BLaER1 treated with 17β-estradiol and CSF1 and Interleukin-3, amounts not matched to agents 10 nM and 100 nM (cell line): ENCODE results near the gene PLAC1.
A peak's percentile ranks its signal among the peaks of the same experiment; 100 is the strongest.

Experiments used
- H3K27ac ChIP-seq, 11 experiments: shearing (Covaris generic); formaldehyde crosslinking; 2 replicates each; pipeline ENCODE4 v1.8.1; 2022
- H3K27me3 ChIP-seq, 11 experiments: shearing (Covaris generic); formaldehyde crosslinking; 2 replicates each; pipeline ENCODE4 v1.8.1; 2022
- H3K36me3 ChIP-seq, 11 experiments: shearing (Covaris generic); formaldehyde crosslinking; 2 replicates each; pipeline ENCODE4 v1.8.1; 2022
- H3K4me1 ChIP-seq, 10 experiments: shearing (Covaris generic); formaldehyde crosslinking; 2 replicates each; pipeline ENCODE4 v1.8.1; 2022
- H3K4me2 ChIP-seq, 11 experiments: shearing (Covaris generic); formaldehyde crosslinking; 2 replicates each; pipeline ENCODE4 v1.8.1; 2022
- H3K4me3 ChIP-seq, 10 experiments: shearing (Covaris generic); formaldehyde crosslinking; 2 replicates each; pipeline ENCODE4 v1.8.1; 2022
- H3K9ac ChIP-seq, 11 experiments: shearing (Covaris generic); formaldehyde crosslinking; 2 replicates each; pipeline ENCODE4 v1.8.1; 2022
- H3K9me3 ChIP-seq, 11 experiments: shearing (Covaris generic); formaldehyde crosslinking; replicated peaks in 1 of 11; 2 replicates each; pipeline ENCODE4 v1.8.1; 2022
- H4K20me1 ChIP-seq, 11 experiments: shearing (Covaris generic); formaldehyde crosslinking; 2 replicates each; pipeline ENCODE4 v1.8.1; 2022
- Cebpa-rat ChIP-seq, 11 experiments: shearing (Covaris generic); IDR thresholded peaks; 2 replicates each; pipeline ENCODE4 v1.8.1; 2022

Gene PLAC1

DNA sequence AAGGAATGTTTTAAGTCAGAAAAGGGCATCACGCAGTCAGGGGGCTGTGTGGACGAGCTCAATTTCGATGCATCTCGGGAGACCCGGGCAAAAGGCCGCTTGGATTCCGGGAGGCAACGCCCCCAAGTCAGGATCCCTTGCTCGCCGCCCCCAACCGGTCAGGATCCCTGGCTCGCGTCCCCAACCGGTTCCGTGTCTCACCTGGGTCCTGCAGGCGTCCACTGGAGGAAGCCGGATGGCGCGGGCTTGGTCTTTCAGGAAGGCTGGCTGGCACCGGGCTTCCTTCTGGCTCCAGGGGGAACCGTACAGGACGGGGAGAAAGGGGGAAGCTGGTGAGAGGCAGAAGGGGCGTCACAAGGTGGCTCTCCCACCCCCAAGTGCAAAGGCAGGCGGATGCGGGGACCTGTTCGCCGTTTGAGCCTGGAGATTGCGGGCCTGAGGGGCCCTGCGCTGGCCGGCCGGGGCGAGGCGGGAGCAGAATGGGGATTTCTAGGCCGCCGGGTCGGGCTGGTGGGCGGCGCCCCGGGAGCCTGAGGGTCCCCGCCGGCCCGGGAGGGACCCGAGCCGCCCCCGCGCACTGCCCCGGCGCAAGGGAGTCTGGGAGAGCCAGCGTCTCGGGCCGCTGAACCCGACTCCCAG, 113.6 kb downstream of the PLAC1 start:
- H4K20me1 ChIP-seq = peaks cover 0 to 30% (median 9%) of the 10 kb centered on the region in 11 experiments; a peak in 11 of 22 replicates
- H3K9me3 ChIP-seq = peaks cover 11 to 31% (median 25%) of the 10 kb centered on the region in 11 experiments; a peak in 18 of 22 replicates
- H3K36me3 ChIP-seq = peaks cover 0 to 14% (median 0%) of the 10 kb centered on the region in 11 experiments; a peak in 2 of 22 replicates
- no peak overlapping the region for H3K4me2 ChIP-seq
- H3K9ac ChIP-seq = no peak overlapping the region
- H3K27ac ChIP-seq = no peak overlapping the region
- H3K4me1 ChIP-seq = peaks cover 10 to 22% (median 15%) of the 10 kb centered on the region in 10 experiments; a peak in 19 of 20 replicates
- peaks cover 80 to 100% (median 97%) of the 10 kb centered on the region in 11 experiments for H3K27me3 ChIP-seq
- TF ChIP-seq Cebpa-rat (IDR thresholded peaks at IDR 0.05) = no peak
- H3K4me3 ChIP-seq = no peak overlapping the region

DNA sequence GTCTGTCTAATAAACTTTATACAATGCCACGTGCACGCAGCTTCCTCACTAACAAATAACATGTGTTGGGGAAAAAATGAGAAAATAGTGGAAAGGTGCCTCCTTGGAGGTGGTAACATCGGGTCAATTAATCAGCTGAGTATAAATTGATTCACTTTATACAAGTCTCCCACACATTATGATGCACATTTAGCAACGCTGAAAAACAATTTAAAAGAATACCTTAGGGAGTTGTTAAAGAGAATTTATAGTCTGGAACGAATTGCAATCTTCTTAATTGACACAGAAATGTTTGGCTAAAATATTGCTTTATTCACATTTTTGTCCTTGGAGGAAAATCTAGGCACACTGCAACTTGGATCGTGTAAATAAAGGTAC, 114.1 kb downstream of the PLAC1 start:
- H3K4me2 ChIP-seq = no peak overlapping the region
- no peak overlapping the region for H3K27ac ChIP-seq
- H3K9me3 ChIP-seq = peaks cover 11 to 26% (median 20%) of the 10 kb centered on the region in 11 experiments; a peak in 18 of 22 replicates
- peaks cover 10 to 22% (median 15%) of the 10 kb centered on the region in 10 experiments; a peak in 19 of 20 replicates for H3K4me1 ChIP-seq
- TF ChIP-seq Cebpa-rat (IDR thresholded peaks at IDR 0.05) = no peak
- peaks cover 0 to 26% (median 9%) of the 10 kb centered on the region in 11 experiments; a peak in 9 of 22 replicates for H4K20me1 ChIP-seq
- peaks cover 80 to 100% (median 97%) of the 10 kb centered on the region in 11 experiments for H3K27me3 ChIP-seq
- H3K4me3 ChIP-seq = no peak overlapping the region
- peaks cover 0 to 14% (median 0%) of the 10 kb centered on the region in 11 experiments; a peak in 2 of 22 replicates for H3K36me3 ChIP-seq
- no peak overlapping the region for H3K9ac ChIP-seq

DNA sequence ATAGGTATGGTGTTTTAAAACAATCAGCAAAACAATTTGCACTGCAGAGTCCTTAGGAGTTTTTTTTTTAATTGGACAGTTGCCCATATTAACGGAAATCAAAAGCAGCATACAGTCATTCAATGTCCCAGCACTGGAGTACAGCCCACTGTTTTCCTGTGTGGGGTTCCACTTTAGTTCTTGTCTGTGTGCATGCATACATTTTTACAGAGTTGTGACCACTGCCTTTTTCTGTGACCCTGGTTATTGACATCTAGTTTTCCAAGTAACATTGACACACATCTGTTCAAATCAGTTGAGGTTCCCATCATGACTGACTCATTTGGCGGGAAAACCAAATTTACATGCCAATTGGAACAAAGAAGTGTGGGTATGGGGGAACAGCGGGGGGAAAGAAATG, 115.0 kb downstream of the PLAC1 start:
- Histone ChIP-seq H3K27ac (no peak overlapping the region), H3K4me1 (peaks cover 10 to 18% (median 15%) of the 10 kb centered on the region in 10 experiments; a peak in 19 of 20 replicates), H3K27me3 (peaks cover 80 to 100% (median 97%) of the 10 kb centered on the region in 11 experiments), H3K9ac (no peak overlapping the region), H3K4me3 (no peak overlapping the region), H4K20me1 (peaks cover 0 to 20% (median 5%) of the 10 kb centered on the region in 11 experiments; a peak in 8 of 22 replicates), H3K4me2 (peak overlapping the region in 10 of 11 experiments; percentile 40 to 65 (median 52); a peak in 11 of 22 replicates), H3K9me3 (peaks cover 11 to 25% (median 20%) of the 10 kb centered on the region in 11 experiments; a peak in 18 of 22 replicates), H3K36me3 (peaks cover 0 to 14% (median 0%) of the 10 kb centered on the region in 11 experiments; a peak in 2 of 22 replicates)
- TF ChIP-seq Cebpa-rat (IDR thresholded peaks at IDR 0.05) = no peak

DNA sequence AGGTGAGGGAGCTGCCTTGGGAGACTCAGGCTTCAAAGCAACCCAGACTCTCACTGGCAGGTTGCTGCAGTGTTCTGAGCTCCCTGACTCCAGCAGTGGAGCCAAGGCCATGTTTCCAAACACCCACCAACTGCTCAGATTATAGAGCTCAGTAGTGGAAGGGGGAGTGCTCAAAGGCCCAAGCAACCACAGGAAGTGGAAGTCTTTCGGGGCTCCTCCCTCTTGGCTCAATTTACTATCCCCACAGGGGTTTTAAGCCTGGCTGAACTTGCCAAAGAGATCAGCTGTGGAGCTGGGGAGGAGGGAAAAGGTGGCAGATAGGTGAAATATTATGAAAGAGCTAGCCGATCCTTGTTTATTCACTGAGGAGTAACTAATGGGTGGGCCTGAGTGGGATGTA, 115.8 kb downstream of the PLAC1 start:
- peaks cover 10 to 18% (median 15%) of the 10 kb centered on the region in 10 experiments; a peak in 19 of 20 replicates for H3K4me1 ChIP-seq
- H3K27ac ChIP-seq = no peak overlapping the region
- H3K36me3 ChIP-seq = peaks cover 0 to 14% (median 0%) of the 10 kb centered on the region in 11 experiments; a peak in 2 of 22 replicates
- H3K4me3 ChIP-seq = no peak overlapping the region
- H3K9ac ChIP-seq = no peak overlapping the region
- H4K20me1 ChIP-seq = peaks cover 0 to 16% (median 0%) of the 10 kb centered on the region in 11 experiments; a peak in 4 of 22 replicates
- peaks cover 80 to 100% (median 97%) of the 10 kb centered on the region in 11 experiments for H3K27me3 ChIP-seq
- peaks cover 11 to 25% (median 20%) of the 10 kb centered on the region in 11 experiments; a peak in 18 of 22 replicates for H3K9me3 ChIP-seq
- peak overlapping the region; percentile 40 to 65 (median 52) for H3K4me2 ChIP-seq
- TF ChIP-seq Cebpa-rat (IDR thresholded peaks at IDR 0.05) = no peak

DNA sequence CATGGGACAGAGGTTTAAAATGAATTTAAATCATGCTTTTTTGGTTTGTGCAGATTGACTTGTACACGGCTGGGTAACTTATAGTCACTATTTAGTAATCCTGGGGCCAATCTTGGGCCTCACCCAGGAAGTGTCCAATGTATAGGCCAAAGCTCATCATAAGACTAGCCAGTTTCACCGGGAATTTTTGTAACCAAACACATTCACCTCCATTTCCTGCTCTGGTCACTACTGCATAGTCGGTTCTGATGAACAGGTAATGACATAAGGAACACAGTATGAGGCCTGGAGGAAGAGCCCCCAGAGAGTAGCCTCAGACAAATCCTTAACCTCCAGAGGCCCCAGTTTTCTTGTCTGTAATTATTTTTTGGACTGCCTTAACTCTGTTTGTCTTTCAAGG, 116.4 kb downstream of the PLAC1 start:
- peaks cover 11 to 25% (median 20%) of the 10 kb centered on the region in 11 experiments; a peak in 18 of 22 replicates for H3K9me3 ChIP-seq
- peaks cover 0 to 14% (median 0%) of the 10 kb centered on the region in 11 experiments; a peak in 2 of 22 replicates for H3K36me3 ChIP-seq
- no peak overlapping the region for H3K9ac ChIP-seq
- no peak overlapping the region for H3K27ac ChIP-seq
- H3K4me3 ChIP-seq = no peak overlapping the region
- peaks cover 12 to 20% (median 15%) of the 10 kb centered on the region in 10 experiments; a peak in 19 of 20 replicates for H3K4me1 ChIP-seq
- peak overlapping the region in 8 of 11 experiments; percentile 40 to 65 (median 53); a peak in 10 of 22 replicates for H3K4me2 ChIP-seq
- H4K20me1 ChIP-seq = peaks cover 0 to 16% (median 0%) of the 10 kb centered on the region in 11 experiments; a peak in 4 of 22 replicates
- TF ChIP-seq Cebpa-rat (IDR thresholded peaks at IDR 0.05) = no peak
- peaks cover 80 to 100% (median 97%) of the 10 kb centered on the region in 11 experiments for H3K27me3 ChIP-seq

DNA sequence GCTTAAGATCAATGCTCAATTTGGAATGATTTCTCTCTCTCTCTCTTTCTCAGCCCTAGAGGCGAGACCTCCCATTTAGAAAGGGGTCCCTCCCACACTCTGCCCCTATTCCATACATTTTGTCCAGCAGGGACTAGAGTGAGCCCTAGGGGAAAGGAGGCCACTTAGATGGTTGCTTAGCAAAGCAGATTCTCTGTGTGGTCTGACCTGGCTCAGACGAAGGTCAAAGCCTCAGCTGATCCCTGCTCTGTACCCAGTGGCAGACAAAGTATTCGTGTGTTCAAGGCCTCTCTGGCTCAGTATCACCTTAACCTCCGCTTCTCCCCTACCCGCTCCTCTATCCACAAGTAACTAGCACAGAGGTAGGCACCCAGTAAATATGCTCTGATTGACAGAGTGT, 120.0 kb downstream of the PLAC1 start:
- H3K36me3 ChIP-seq = no peaks in the 10 kb centered on the region
- H3K27me3 ChIP-seq = peaks cover 70 to 100% (median 96%) of the 10 kb centered on the region in 11 experiments
- H3K9me3 ChIP-seq = no peaks in the 10 kb centered on the region
- H3K4me3 ChIP-seq = no peak overlapping the region
- H3K4me2 ChIP-seq = no peak overlapping the region
- no peak overlapping the region for H3K9ac ChIP-seq
- no peak for TF ChIP-seq Cebpa-rat (IDR thresholded peaks at IDR 0.05)
- H3K4me1 ChIP-seq = peaks cover 12 to 20% (median 16%) of the 10 kb centered on the region in 10 experiments; a peak in 19 of 20 replicates
- no peak overlapping the region for H3K27ac ChIP-seq
- no peaks in the 10 kb centered on the region; a peak in 4 of 22 replicates for H4K20me1 ChIP-seq

DNA sequence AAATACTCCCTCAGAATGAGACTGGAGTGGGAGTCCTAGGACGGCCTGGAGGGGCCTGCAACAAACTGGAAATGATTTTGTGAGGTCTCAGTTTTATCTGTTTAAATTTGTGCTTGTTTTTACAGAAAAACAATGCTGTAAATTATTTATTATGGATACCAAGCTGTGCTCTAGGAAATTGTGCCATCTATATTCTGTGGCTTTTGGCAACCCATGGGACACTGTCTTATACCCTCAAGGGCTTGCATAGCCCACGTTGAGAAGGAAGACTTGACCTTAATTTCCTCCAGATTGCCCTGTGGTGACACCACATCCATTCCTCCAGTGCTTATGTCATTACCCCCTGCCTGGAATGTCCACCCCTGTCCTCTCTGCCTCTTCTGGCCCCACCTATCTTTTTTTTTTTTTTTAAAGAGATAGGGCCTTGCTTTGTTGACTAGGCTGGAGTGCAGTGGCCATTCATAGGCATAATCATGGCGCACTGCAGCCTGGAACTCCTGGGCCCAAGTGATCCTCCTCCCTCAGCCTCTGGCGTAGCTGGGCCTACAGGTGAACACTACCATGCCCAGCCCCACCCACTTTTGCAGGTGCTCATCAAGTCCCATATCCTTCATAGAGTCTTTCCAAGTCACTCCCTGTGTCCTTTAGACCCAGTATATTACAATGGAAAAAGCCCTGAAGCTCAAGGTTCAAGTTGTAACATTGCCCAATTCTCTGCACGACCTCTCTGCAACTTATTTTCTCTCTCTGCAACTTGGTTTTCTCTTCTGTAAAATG, 120.9 kb downstream of the PLAC1 start:
- H3K4me2 ChIP-seq = peak overlapping the region in 3 of 11 experiments; percentile 8 to 25 (median 14); a peak in 3 of 22 replicates
- peaks cover 3 to 11% (median 7%) of the 10 kb centered on the region in 10 experiments; a peak in 19 of 20 replicates for H3K4me1 ChIP-seq
- no peak overlapping the region for H3K27ac ChIP-seq
- H3K27me3 ChIP-seq = peaks cover 70 to 100% (median 96%) of the 10 kb centered on the region in 11 experiments
- no peak for TF ChIP-seq Cebpa-rat (IDR thresholded peaks at IDR 0.05)
- no peaks in the 10 kb centered on the region for H3K9me3 ChIP-seq
- no peak overlapping the region for H3K9ac ChIP-seq
- H3K4me3 ChIP-seq = no peak overlapping the region
- H3K36me3 ChIP-seq = no peaks in the 10 kb centered on the region
- H4K20me1 ChIP-seq = peaks cover 0 to 2% (median 0%) of the 10 kb centered on the region in 11 experiments; a peak in 4 of 22 replicates

DNA sequence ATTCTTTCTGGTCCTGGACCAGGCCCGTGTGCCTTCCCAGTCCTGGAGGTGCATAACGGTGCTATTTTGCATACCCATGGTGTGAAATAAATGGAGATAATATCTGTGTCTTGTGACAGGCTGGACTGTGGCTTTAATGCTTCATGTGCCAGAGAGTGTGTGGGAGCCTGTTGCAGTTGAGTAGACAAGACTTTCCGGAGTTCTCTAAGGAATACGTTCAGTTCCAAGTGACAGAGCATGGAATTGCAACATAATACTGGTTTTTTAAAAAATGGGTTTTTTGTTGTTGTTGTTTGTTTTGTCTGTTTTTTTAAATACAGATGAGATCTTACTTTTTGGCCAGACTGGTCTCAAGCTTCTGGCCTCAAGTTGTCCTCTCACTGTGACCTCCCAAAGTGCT, 124.3 kb downstream of the PLAC1 start:
- Histone ChIP-seq H3K27ac (no peak overlapping the region), H3K36me3 (no peaks in the 10 kb centered on the region), H3K4me3 (no peak overlapping the region), H3K4me1 (peaks cover 0 to 14% (median 2%) of the 10 kb centered on the region in 10 experiments; a peak in 5 of 20 replicates), H4K20me1 (peaks cover 0 to 6% (median 0%) of the 10 kb centered on the region in 11 experiments; a peak in 5 of 22 replicates), H3K9ac (no peak overlapping the region), H3K4me2 (no peak overlapping the region), H3K9me3 (no peaks in the 10 kb centered on the region), H3K27me3 (peaks cover 86 to 100% (median 100%) of the 10 kb centered on the region in 11 experiments)
- TF ChIP-seq Cebpa-rat (IDR thresholded peaks at IDR 0.05) = no peak
